Activated CD8-positive, alpha-beta T cell treated with anti-CD3 and anti-CD28 coated beads for 36 hours (primary cell): Measurements from ENCODE around the gene DPPA3. TPM values are rescaled to one million over a fixed set of nuclear protein-coding genes. Genes with fewer than 3 reads are reported as not detected.
"Not testable (repeated sequence)": the region's sequence is repeated elsewhere in the genome, so short reads cannot be mapped to it uniquely, and the experiment has no call there.

Source experiments
- ATAC-seq: fragments of 200-7000 bp; cut with Tn5 transposase; one replicate; pipeline ENCODE4 v1.10.0; 2021; ENCODE audit warnings: mild to moderate bottlenecking, moderate library complexity
- CTCF ChIA-PET: fragments of 350-600 bp; sonication (Branson Sonifier 250); formaldehyde crosslinking; loops from one replicate; lab custom pipeline; 2021; ENCODE audit warnings: antibody characterized with exemption; lab: Charles Lee
- POLR2A ChIA-PET: fragments of 350-600 bp; sonication (Branson Sonifier 250); formaldehyde crosslinking; loops from one replicate; lab custom pipeline; 2021; ENCODE audit warnings: antibody characterized with exemption; lab: Charles Lee
- DNase-seq: peaks from one replicate; pipeline ENCODE4 v3.0.0-alpha.2; 2020
- H3K27ac Mint-ChIP-seq: one replicate; pipeline ENCODE4 v1.8.0; 2021; ENCODE audit warnings: mild to moderate bottlenecking, mixed read lengths
- H3K27me3 Mint-ChIP-seq: one replicate; pipeline ENCODE4 v1.8.0; 2021; ENCODE audit warnings: mixed read lengths
- H3K36me3 Mint-ChIP-seq: one replicate; pipeline ENCODE4 v1.8.0; 2021; ENCODE audit warnings: low read depth, mixed read lengths
- H3K4me1 Mint-ChIP-seq: one replicate; pipeline ENCODE4 v1.8.0; 2021; ENCODE audit warnings: low read depth, mixed read lengths
- H3K4me3 Mint-ChIP-seq: one replicate; pipeline ENCODE4 v1.8.0; 2021; ENCODE audit warnings: mild to moderate bottlenecking, moderate library complexity, mixed read lengths
- H3K9me3 Mint-ChIP-seq: one replicate; pipeline ENCODE4 v1.8.0; 2021; ENCODE audit warnings: mixed read lengths
- intact Hi-C: fragments of 100-400 bp; cut with micrococcal nuclease; formaldehyde crosslinking; loops from one replicate; pipeline ENCODE4 v1.10.0; 2022
- total RNA-seq, 2 experiments: library from RNA; stranded (reverse); gene quantifications; one replicate each; pipeline ENCODE4 v1.2.3, GENCODE V29; 2021
- TF ChIP-seq, protein P1 (sequence below): fragments of 200-600 bp; IDR thresholded peaks from one replicate; pipeline ENCODE4 v1.8.0; 2022; ENCODE audit warnings: antibody characterized with exemption, mild to moderate bottlenecking

The DPPA3 gene
- total RNA-seq, 2 experiments from 2014 or later: not detected

DNA sequence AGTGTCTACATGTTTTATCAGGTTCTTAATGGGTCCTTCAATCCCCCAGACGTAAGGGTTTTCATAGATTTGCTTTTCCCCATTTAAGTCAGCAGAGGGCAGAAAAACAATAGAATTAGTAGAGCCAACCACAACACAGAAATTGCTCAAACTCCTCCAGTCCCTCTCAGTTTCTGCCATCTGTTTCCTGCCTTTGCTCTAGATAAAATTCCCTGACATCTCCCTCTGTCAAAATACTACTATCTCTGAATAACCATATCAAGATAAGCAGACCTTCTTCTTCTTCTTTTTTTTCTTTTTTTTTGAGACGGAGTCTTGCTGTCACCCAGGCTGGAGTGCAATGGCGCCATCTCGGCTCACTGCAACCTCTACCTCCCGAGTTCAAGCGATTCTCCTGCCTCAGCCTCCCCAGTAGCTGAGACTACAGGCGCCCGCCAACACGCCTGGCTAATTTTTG is 33.8 kb upstream of the DPPA3 start:
- intact Hi-C loops: loop anchor here (1.0 kb wide), 1 partner anchor 130 kb away; no protein-coding TSS in a partner anchor
- H3K9me3 Mint-ChIP-seq, H3K36me3 Mint-ChIP-seq, H3K27ac Mint-ChIP-seq, H3K4me1 Mint-ChIP-seq, H3K27me3 Mint-ChIP-seq: not testable (repeated sequence)
- DNase-seq (peak; percentile 5), ATAC-seq (peak; percentile 58)
- ChIA-PET POLR2A (interaction anchor here (0.6 kb wide), 1 partner anchor 270 kb away, joined by 3 read pairs; no protein-coding TSS in a partner anchor), CTCF (interaction anchor here (1.0 to 2.9 kb wide), 6 partner anchors 18 to 130 kb away, joined by 3 to 33 read pairs (median 5); partner anchors contain the start of gene GDF3)
- TF ChIP-seq, protein P1, sequence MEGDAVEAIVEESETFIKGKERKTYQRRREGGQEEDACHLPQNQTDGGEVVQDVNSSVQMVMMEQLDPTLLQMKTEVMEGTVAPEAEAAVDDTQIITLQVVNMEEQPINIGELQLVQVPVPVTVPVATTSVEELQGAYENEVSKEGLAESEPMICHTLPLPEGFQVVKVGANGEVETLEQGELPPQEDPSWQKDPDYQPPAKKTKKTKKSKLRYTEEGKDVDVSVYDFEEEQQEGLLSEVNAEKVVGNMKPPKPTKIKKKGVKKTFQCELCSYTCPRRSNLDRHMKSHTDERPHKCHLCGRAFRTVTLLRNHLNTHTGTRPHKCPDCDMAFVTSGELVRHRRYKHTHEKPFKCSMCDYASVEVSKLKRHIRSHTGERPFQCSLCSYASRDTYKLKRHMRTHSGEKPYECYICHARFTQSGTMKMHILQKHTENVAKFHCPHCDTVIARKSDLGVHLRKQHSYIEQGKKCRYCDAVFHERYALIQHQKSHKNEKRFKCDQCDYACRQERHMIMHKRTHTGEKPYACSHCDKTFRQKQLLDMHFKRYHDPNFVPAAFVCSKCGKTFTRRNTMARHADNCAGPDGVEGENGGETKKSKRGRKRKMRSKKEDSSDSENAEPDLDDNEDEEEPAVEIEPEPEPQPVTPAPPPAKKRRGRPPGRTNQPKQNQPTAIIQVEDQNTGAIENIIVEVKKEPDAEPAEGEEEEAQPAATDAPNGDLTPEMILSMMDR: peak; percentile 54
- peak overlapping the region; percentile 56 for H3K4me3 Mint-ChIP-seq

DNA sequence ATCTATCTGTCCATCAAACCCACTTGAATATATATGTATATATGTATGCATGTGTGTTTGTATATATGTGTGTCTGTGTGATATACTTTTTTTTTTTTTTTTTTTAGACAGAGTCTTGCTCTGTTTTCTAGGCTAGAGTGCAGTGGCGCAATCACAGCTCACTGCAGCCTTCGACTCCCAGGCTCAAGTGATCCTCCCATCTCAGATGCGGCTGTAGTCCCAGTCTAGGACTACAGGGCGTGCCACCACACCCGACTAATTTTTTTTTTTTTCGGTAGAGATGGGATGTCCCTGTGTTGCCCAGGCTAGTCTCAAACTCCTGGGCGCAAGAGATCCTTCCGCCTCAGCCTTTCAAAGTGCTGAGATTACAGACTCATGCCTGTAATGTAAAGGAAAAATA is 32.5 kb upstream of the DPPA3 start:
- DNase-seq: no peak
- CTCF ChIA-PET: interaction anchor here (2.1 to 2.9 kb wide), 2 partner anchors 127 to 129 kb away, joined by 8 to 33 read pairs; no protein-coding TSS in a partner anchor
- Mint-ChIP-seq H3K27me3 (peaks cover 4% of the 10 kb centered on the region), H3K27ac (no peak overlapping the region), H3K4me1 (peaks cover 9% of the 10 kb centered on the region), H3K36me3 (no peaks in the 10 kb centered on the region), H3K9me3 (no peaks in the 10 kb centered on the region), H3K4me3 (no peak overlapping the region)
- no peak for ATAC-seq
- POLR2A ChIA-PET: no interaction called here
- TF ChIP-seq, protein P1: no peak
- intact Hi-C loops: no loop called here

DNA sequence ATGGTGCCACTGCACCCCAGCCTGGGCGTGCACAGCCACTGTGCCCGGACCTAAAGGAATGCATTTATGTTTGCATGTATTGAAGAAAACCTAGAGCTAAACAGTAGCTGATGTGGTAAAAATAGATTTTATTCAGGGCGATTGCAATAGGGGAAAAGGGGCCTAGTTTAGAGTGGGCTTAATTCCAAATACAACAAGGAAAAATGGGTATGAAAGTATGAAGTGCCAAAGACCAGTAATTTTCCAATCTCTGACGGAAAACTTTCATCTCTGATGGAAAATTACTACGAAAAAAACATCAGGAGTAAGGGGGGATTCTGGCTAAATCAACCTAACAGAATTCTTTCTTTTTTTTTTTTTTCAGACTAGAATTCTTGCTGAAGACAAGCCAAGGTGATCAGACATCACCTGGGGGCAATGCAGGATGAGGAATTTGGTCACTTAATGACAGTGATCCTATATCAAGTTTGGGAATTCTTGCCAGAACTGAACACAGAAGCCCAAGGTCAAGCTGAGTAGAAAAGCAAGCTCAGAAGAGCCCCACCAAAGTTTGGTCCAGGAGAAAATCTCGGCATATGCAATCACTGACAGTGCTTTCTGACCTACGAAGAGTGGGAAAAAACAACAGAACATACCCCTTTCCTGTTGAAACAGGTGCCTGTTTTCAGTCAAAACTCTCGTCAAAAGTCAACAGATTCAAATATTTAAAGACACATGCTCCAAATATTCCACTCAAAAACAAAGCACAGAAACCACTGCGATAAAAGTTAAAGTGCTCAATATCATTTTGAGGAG is 31.8 kb upstream of the DPPA3 start:
- H3K36me3 Mint-ChIP-seq: no peaks in the 10 kb centered on the region
- CTCF ChIA-PET: interaction anchor here (0.8 to 2.9 kb wide), 3 partner anchors 126 to 183 kb away, joined by 3 to 33 read pairs (median 8); no protein-coding TSS in a partner anchor
- peaks cover 4% of the 10 kb centered on the region for H3K27me3 Mint-ChIP-seq
- no peak overlapping the region for H3K4me3 Mint-ChIP-seq
- H3K27ac Mint-ChIP-seq: no peak overlapping the region
- TF ChIP-seq, protein P1: no peak
- no peak for ATAC-seq
- intact Hi-C loops: no loop called here
- POLR2A ChIA-PET: no interaction called here
- DNase-seq: no peak
- H3K4me1 Mint-ChIP-seq: peaks cover 9% of the 10 kb centered on the region
- H3K9me3 Mint-ChIP-seq: no peaks in the 10 kb centered on the region

DNA sequence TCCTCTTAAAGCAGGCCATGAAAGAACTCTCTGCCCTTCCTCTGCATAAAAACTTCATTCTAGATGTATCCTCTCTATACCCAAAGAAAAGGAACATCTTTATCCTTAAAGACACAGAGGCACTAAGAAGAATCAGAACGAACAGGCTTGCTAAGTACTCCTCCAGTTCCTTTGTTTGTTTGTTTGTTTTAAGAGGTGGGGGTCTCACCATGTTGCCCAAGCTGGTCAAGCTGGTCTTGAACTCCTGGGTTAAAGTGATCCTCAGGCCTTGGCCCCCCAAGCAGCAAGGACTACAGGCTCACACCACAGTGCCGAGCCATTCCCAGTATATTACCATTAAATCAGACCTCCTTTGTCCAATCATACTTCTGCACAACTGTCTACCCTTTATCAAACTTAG is 29.7 kb upstream of the DPPA3 start:
- Mint-ChIP-seq H3K4me1 (peaks cover 9% of the 10 kb centered on the region), H3K36me3 (no peaks in the 10 kb centered on the region), H3K9me3 (no peaks in the 10 kb centered on the region), H3K27me3 (no peaks in the 10 kb centered on the region), H3K27ac (no peak overlapping the region), H3K4me3 (no peak overlapping the region)
- ChIA-PET POLR2A (no interaction called here), CTCF (interaction anchor here (1.2 kb wide), 1 partner anchor 125 kb away, joined by 3 read pairs; no protein-coding TSS in a partner anchor)
- DNase-seq: no peak
- TF ChIP-seq, protein P1: no peak
- intact Hi-C loops: no loop called here
- no peak for ATAC-seq

DNA sequence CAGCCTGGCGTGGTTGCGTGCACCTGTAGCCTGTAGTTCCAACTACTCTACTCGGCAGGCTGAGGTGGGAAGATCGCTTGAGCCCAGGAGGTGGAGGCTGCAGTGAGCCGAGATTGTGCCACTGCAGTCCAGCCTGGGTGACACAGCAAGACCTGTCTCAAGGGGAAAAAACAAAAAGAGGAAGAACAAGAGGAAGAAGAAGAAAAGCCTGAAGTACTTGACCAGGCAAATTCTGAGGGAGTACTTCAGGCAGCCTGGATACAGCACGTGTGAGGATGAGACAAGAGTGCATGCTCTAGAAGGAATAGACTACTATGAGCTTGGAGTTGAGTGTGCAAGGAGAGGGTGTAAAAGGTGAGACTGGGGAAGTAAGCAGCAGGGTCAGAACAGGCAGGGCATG is 17.4 kb upstream of the DPPA3 start:
- H3K27me3 Mint-ChIP-seq: peaks cover 8% of the 10 kb centered on the region
- TF ChIP-seq, protein P1: no peak
- H3K36me3 Mint-ChIP-seq: no peaks in the 10 kb centered on the region
- no peaks in the 10 kb centered on the region for H3K9me3 Mint-ChIP-seq
- ChIA-PET POLR2A (no interaction called here), CTCF (interaction anchor here (0.9 kb wide), 1 partner anchor 113 kb away, joined by 3 read pairs; no protein-coding TSS in a partner anchor)
- DNase-seq (no peak), ATAC-seq (no peak)
- intact Hi-C loops: no loop called here
- peaks cover 2% of the 10 kb centered on the region for H3K4me1 Mint-ChIP-seq
- no peak overlapping the region for H3K4me3 Mint-ChIP-seq
- no peak overlapping the region for H3K27ac Mint-ChIP-seq
